Measurements from ENCODE around the gene FGFBP3. TPM values are rescaled to one million over a fixed set of nuclear protein-coding genes. Genes with fewer than 3 reads are reported as not detected.

The FGFBP3 gene
- total and polyA plus RNA-seq, 2 of the 4 experiments (the other 2 are of a cell fraction): under 0.01 to 0.36 TPM

DNA sequence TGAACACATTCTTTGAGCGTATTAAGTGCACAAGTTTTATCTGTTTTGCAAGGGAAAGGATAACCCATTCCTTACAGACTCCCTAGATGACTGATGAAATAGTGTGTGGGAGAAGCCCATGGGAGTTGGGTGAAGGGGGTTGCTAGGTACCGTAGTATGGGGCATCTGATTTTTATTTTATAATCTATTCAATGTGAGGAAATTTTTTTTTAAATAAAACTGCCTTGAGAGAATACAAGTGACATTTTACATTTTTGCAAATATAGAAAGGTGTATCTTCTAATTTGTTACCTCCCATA, 15.7 kb upstream of the FGFBP3 start:
- CTCF ChIA-PET: interaction anchor here (1.0 kb wide), 1 partner anchor 11 kb away, joined by 3 read pairs; no protein-coding TSS in a partner anchor
- Histone ChIP-seq H3K4me1 (ENCODE audit: control insufficient read depth, insufficient read depth, low read length) (no peaks in the 10 kb centered on the region), H3K23ac (ENCODE audit: low read depth, low read length) (no peak overlapping the region), H4K8ac (ENCODE audit: low read depth in 2 of 2, low read length in 2 of 2) (no peak overlapping the region), H4K91ac (ENCODE audit: insufficient read depth, low read depth, low read length) (no peak overlapping the region), H2BK5ac (ENCODE audit: low read depth, low read length, poor library complexity, severe bottlenecking) (no peak overlapping the region), H3K4me3 (ENCODE audit: insufficient read depth, low read depth, low read length) (peak overlapping the region; percentile 92), H2BK20ac (ENCODE audit: low read depth, low read length) (no peak overlapping the region), H3K56ac (ENCODE audit: extremely low read depth, insufficient read depth, low read length) (no peak overlapping the region), H3K9me1 (ENCODE audit: insufficient read depth, low read length) (no peaks in the 10 kb centered on the region), H4K5ac (ENCODE audit: low read depth, low read length) (no peak overlapping the region), H3K18ac (ENCODE audit: low read depth, low read length) (no peak overlapping the region), H3K4me2 (ENCODE audit: low read depth, low read length) (peak overlapping the region; percentile 95), H2BK15ac (ENCODE audit: low read depth, low read length) (no peak overlapping the region), H3K79me1 (ENCODE audit: low read depth in 1 of 2, low read length in 2 of 2) (peaks cover 0 to 35% of the 10 kb centered on the region in 2 experiments; a peak in 2 of 4 replicates), H2AK9ac (replicated peaks; ENCODE audit: low read depth, low read length, poor library complexity) (no peak overlapping the region), H4K20me1 (ENCODE audit: insufficient read depth, low read length) (peaks cover 18% of the 10 kb centered on the region; the same call in 1 of the 2 replicates), H3K27ac (ENCODE audit: insufficient read depth, low read length) (no peak overlapping the region), H3K4ac (ENCODE audit: low read depth, low read length) (no peak overlapping the region), H2AFZ (replicated peaks; ENCODE audit: low read length, poor library complexity) (no peak overlapping the region), H2AK5ac (ENCODE audit: low read depth, low read length) (no peak overlapping the region), H3K9ac (ENCODE audit: low read depth, low read length) (peak overlapping the region; percentile 97; the same call in 1 of the 2 replicates), H3K27me3 (ENCODE audit: control insufficient read depth, insufficient read depth, low read length) (no peaks in the 10 kb centered on the region), H2BK120ac (ENCODE audit: low read depth, low read length) (no peak overlapping the region), H3K9me3 (ENCODE audit: control insufficient read depth, insufficient read depth, low read length) (no peaks in the 10 kb centered on the region), H3K14ac (replicated peaks; ENCODE audit: low read depth, low read length) (no peak overlapping the region), H3K36me3 (ENCODE audit: control insufficient read depth, insufficient read depth, low read length) (peaks cover 1% of the 10 kb centered on the region; the same call in 1 of the 2 replicates)
- dilution Hi-C loops (cut with HindIII; ENCODE audit: low sequenced_read_pairs, unreplicated experiment): no loop called here
- TF ChIP-seq CTCF (conservative IDR thresholded peaks at IDR 0.05; ENCODE audit: low read depth, low read length): no peak
- no peak for TF ChIP-seq POLR2A (IDR thresholded peaks at IDR 0.05; ENCODE audit: low read depth, low read length)
- TF ChIP-seq RAD21 (IDR thresholded peaks at IDR 0.05; ENCODE audit: low read length): no peak
- TF ChIP-seq MAZ (IDR thresholded peaks at IDR 0.05; ENCODE audit: borderline replicate concordance, low read depth, low read length): no peak
- no peak for TF ChIP-seq CEBPB (IDR thresholded peaks at IDR 0.05; ENCODE audit: low read depth, low read length)
- TF ChIP-seq USF2 (IDR thresholded peaks at IDR 0.05; ENCODE audit: low read depth, low read length): no peak
- TF ChIP-seq FOS (IDR thresholded peaks at IDR 0.05; ENCODE audit: low read depth, low read length): no peak
- TF ChIP-seq RCOR1 (IDR thresholded peaks at IDR 0.05; ENCODE audit: insufficient replicate concordance, low read length): no peak
- no peak for TF ChIP-seq MAFK (IDR thresholded peaks at IDR 0.05; ENCODE audit: low read depth, low read length)
- TF ChIP-seq BHLHE40 (IDR thresholded peaks at IDR 0.05; ENCODE audit: low read depth, low read length): no peak
- WGBS, 2 experiments (ENCODE audit: extremely low coverage in 2 of 2, insufficient read length in 1 of 2): no CpG with 5 or more reads among the region's 2 CpGs
- no peak for ATAC-seq (ENCODE audit: low read depth)
- intact Hi-C loops (cut with micrococcal nuclease): no loop called here
- POLR2A ChIA-PET (ENCODE audit: unreplicated experiment): interaction anchor here (0.6 kb wide), 1 partner anchor 16 kb away, joined by 5 read pairs; no protein-coding TSS in a partner anchor
- no TSS peak for BruUV-seq (replicated peaks)
- no peak for DNase-seq
- in situ Hi-C loops (cut with MboI; ENCODE audit: low sequenced_read_pairs): no loop called here

Measured in IMR-90 (cell line).